GM13977 (cell line): ENCODE results near the gene EHMT1.
"Not testable (repeated sequence)": the region's sequence is repeated elsewhere in the genome, so short reads cannot be mapped to it uniquely, and the experiment has no call there.

Source experiments
- DNase-seq: peaks from one replicate; pipeline ENCODE4 v3.0.0; 2012; ENCODE audit warnings: low spot score
- in situ Hi-C: fragments of 300-500 bp; cut with MboI; formaldehyde crosslinking; loops from one replicate; pipeline ENCODE4 v1.12.0; 2022; ENCODE audit warnings: low sequenced_read_pairs, low pct_unique_long_range_greater_than_20kb, mixed read lengths, inconsistent platforms; ENCODE audit not compliant: unreplicated experiment
- TF ChIP-seq, protein P1 (sequence below): IDR thresholded peaks from 2 replicates; pipeline ENCODE4 v1.5.1; 2012; ENCODE audit warnings: mild to moderate bottlenecking, control low read depth; ENCODE audit not compliant: insufficient read depth; ENCODE audit errors: extremely low read depth, missing control alignments

Gene EHMT1

DNA sequence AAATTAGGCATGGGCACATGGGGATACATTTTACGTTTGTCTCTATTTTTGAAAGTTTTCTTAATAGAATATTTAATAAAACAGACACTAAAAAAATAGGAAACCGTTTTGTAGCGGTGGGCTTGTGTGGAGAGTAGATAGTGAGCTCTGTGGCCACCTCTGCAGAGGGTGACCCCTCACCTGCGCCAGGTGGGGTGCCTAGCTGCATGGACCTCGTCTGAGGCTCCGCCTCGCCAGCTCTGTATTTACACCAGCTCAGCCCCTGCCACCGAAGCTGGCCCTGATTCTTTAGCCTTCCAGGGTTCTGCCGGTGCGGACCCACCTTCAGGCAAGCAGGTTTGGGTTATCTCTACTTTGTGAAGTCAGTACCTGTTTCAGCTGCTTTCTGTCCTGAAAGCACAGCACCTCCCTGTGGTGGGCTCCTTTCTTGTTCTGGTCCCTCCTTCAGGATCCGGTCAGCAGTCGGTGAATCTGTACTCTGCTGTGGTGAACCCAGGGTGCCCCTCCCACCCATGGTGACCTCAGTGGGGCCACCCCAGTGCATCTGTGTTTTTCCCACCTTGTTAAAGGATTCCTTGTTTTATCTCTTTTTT lies 153.6 kb downstream of the EHMT1 start:
- TF ChIP-seq, protein P1, sequence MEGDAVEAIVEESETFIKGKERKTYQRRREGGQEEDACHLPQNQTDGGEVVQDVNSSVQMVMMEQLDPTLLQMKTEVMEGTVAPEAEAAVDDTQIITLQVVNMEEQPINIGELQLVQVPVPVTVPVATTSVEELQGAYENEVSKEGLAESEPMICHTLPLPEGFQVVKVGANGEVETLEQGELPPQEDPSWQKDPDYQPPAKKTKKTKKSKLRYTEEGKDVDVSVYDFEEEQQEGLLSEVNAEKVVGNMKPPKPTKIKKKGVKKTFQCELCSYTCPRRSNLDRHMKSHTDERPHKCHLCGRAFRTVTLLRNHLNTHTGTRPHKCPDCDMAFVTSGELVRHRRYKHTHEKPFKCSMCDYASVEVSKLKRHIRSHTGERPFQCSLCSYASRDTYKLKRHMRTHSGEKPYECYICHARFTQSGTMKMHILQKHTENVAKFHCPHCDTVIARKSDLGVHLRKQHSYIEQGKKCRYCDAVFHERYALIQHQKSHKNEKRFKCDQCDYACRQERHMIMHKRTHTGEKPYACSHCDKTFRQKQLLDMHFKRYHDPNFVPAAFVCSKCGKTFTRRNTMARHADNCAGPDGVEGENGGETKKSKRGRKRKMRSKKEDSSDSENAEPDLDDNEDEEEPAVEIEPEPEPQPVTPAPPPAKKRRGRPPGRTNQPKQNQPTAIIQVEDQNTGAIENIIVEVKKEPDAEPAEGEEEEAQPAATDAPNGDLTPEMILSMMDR, result peak; percentile 39
- in situ Hi-C loops, result no loop called here
- no peak for DNase-seq

DNA sequence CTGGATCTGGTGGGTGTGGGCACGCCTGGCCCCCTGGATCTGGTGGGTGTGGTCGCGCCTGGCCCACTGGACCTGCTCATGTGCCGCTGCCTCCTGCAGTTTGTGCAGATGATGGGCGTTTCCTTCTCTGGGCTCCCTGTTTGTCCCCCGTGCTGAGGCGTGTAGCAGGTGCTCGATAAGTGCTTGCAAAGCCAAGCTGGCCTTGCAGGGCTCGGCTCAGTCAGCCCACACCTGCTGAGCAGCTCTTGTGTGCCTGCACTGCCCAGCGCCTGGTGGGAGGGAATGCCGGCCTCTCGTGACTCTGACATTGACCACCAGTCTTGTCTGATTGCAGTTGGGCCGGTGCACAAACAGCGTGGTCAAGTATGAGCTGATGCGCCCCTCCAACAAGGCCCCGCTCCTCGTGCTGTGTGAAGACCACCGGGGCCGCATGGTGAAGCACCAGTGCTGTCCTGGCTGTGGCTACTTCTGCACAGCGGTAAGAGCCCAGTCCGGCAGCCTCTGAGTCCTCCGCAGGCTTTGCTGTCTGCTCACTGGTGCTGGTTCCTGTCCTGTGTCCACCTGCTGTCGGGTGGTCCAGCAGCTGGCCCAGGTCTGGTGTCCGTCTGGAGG lies 156.1 kb downstream of the EHMT1 start:
- TF ChIP-seq, protein P1, result no peak
- no peak for DNase-seq
- in situ Hi-C loops, result no loop called here

DNA sequence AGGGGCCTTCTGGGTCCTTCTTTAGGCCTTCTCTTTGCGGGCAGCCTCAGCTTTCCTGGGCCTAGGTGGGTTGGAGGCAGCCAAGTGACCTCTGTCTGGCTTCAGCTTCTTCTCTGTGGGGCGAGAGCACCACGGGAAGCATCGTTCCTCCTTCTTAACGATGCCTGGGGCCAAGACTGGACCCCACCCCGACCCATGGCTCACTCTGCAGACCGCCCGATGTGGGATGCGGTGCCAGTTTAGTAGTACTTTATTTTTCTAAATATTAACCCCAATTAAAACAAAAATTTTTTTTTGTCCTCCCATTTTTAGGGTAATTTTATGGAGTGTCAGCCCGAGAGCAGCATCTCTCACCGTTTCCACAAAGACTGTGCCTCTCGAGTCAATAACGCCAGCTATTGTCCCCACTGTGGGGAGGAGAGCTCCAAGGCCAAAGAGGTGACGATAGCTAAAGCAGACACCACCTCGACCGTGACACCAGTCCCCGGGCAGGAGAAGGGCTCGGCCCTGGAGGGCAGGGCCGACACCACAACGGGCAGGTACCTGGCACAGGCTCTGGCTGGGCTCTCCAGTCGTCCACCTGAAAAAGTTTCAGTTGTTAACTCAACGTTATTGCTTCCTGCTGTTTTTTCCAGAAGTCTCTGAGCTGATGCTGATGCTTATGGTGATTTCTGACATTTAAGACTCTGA lies 157.6 kb downstream of the EHMT1 start:
- no peak for DNase-seq
- in situ Hi-C loops, result no loop called here
- TF ChIP-seq, protein P1, result no peak

DNA sequence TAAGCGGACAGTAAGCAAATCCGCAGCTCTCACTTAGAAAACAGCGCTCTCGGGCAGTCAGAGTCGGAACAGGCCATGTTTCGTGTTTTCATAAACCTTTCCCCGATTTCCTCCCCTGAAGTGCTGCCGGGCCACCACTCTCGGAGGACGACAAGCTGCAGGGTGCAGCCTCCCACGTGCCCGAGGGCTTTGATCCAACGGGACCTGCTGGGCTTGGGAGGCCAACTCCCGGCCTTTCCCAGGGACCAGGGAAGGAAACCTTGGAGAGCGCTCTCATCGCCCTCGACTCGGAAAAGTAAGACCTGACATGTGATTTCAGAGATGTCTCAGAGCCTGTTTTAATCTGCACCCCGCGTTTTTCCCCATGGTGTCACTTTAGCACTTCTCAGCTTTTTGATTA lies 159.0 kb downstream of the EHMT1 start:
- DNase-seq, result no peak
- in situ Hi-C loops, result no loop called here
- TF ChIP-seq, protein P1, result no peak

DNA sequence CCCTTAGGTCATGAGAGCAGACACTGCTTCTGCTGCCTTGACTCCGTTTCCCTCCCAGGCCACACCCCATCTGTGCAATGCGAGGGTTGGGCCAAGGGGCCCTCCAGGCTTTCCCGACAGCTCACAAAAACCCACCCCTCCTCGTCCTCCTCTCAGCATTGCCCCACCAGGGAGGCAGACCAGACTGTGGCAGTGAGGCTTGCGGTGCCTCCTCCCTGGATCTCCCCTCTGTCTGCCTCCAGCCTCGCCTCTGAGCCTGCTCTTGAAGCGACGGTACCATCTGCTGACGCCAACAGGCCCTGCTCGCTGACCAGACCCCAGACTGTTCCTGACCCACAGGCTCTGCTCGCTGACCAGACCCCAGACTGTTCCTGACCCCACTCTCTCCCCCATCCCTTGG lies 159.5 kb downstream of the EHMT1 start:
- no peak for DNase-seq
- in situ Hi-C loops, result no loop called here
- TF ChIP-seq, protein P1, result no peak

DNA sequence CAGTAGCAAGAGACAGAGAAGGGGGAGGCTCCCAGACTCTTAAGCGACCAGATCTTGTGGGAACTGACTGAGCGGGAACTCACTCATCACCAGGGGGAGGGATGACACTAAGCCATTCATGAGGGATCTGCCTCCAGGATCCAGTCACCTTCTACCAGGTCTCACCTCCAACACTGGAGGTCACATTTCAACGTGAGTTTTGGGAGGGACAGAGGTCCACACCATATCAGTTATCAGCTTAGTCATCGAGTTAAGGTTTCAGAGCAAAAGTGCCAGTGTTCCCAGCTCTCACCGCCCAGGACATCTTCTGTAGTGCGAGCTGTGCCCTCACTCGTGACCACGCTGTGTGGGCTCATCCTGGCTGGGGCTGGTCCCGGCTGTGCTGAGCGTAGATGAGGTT lies 160.1 kb downstream of the EHMT1 start:
- DNase-seq, result no peak
- in situ Hi-C loops, result no loop called here
- TF ChIP-seq, protein P1, result no peak

DNA sequence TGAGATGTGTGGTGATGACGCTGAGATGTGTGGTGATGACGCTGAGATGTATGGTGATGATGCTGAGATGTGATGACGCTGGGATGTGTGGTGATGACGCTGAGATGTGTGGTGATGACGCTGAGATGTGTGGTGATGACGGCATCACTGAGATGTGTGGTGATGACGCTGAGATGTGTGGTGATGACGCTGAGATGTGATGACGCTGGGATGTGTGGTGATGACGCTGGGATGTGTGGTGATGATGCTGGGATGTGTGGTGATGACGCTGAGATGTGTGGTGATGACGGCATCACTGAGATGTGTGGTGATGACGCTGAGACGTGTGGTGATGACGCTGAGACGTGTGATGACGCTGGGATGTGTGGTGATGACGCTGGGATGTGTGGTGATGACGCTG lies 161.2 kb downstream of the EHMT1 start:
- DNase-seq, in situ Hi-C loops: not testable (repeated sequence)
